Coronary artery (tissue), 2 donors: ENCODE results near the gene NDUFS8.
A peak's percentile ranks its signal among the peaks of the same experiment; 100 is the strongest.

ENCODE experiments used
- DNase-seq: peaks from one replicate; pipeline ENCODE4 v3.0.0-alpha.2; 2017; ENCODE audit warnings: low spot score
- H3K27ac ChIP-seq, 2 donors: fragments of 200-600 bp; sonication (generic); one replicate each; pipeline ENCODE4 v1.5.1; 2016 to 2019
- H3K4me3 ChIP-seq: fragments of 200-600 bp; sonication (generic); 2 replicates; pipeline ENCODE4 v1.5.1; 2016; ENCODE audit warnings: mild to moderate bottlenecking, moderate library complexity
- TF ChIP-seq, protein P1 (sequence below): fragments of 200-600 bp; sonication (generic); IDR thresholded peaks from one replicate; pipeline ENCODE4 v1.5.1; 2019; ENCODE audit warnings: antibody characterized with exemption

The NDUFS8 gene

DNA sequence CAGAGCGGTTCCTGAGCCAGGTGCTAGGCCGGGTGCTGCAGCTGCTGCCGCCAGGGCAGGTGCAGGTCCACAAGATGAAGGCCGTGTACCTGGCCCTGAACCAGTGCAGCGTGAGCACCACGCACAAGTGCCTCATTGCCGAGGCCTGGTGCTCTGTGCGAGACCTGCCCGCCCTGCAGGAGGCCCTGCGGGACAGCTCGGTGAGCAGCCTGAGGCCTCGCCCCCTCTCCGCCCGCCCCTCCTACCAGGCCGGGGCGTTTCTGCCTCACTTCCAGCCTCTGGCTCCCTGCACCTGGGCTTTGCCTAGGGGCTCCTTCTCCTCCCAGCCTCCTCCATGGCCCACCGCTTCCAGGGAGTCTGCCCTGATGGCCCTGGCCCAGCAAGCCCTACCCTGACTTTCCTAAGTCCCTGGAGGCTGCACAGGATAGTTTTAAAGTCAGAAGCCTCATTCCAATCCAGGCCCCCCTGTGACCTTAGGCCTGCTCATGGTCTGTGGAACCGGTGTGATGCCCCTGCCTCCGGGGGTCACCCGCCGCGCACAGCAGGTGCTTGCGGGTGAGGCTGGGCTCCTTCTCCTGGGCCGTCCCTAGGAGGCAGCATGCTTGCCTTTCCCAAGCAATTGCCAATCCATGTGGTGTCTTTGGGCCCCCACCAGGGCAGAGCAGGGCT lies 13.8 kb downstream of the NDUFS8 start:
- no peak overlapping the region for H3K27ac ChIP-seq
- no peak for DNase-seq
- TF ChIP-seq, protein P1, sequence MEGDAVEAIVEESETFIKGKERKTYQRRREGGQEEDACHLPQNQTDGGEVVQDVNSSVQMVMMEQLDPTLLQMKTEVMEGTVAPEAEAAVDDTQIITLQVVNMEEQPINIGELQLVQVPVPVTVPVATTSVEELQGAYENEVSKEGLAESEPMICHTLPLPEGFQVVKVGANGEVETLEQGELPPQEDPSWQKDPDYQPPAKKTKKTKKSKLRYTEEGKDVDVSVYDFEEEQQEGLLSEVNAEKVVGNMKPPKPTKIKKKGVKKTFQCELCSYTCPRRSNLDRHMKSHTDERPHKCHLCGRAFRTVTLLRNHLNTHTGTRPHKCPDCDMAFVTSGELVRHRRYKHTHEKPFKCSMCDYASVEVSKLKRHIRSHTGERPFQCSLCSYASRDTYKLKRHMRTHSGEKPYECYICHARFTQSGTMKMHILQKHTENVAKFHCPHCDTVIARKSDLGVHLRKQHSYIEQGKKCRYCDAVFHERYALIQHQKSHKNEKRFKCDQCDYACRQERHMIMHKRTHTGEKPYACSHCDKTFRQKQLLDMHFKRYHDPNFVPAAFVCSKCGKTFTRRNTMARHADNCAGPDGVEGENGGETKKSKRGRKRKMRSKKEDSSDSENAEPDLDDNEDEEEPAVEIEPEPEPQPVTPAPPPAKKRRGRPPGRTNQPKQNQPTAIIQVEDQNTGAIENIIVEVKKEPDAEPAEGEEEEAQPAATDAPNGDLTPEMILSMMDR = no peak

DNA sequence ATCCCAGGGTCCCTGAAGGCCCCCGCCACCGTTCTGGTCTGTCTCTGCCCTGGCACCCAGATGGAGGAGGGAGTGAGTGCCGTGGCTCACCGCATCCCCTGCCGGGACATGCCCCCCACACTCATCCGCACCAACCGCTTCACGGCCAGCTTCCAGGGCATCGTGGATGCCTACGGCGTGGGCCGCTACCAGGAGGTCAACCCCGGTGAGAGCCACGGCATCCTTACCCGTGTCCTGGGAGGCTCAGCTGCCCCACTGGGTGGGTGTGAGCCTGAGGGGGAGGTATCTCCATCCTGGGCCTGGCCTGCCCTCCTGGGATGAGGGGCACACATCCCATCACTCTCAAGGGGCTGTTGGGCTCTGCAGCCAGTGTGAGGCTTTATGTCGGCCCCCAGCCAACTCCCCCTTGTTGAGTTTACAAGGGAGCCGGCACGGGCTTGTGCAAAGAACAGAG lies 14.4 kb downstream of the NDUFS8 start:
- H3K27ac ChIP-seq = no peak overlapping the region
- TF ChIP-seq, protein P1 = no peak
- H3K4me3 ChIP-seq = no peak overlapping the region
- DNase-seq = peak; percentile 70

More for the DNA sequence above, 13.8 kb downstream of the NDUFS8 start:
- H3K4me3 ChIP-seq = no peak overlapping the region

DNA sequence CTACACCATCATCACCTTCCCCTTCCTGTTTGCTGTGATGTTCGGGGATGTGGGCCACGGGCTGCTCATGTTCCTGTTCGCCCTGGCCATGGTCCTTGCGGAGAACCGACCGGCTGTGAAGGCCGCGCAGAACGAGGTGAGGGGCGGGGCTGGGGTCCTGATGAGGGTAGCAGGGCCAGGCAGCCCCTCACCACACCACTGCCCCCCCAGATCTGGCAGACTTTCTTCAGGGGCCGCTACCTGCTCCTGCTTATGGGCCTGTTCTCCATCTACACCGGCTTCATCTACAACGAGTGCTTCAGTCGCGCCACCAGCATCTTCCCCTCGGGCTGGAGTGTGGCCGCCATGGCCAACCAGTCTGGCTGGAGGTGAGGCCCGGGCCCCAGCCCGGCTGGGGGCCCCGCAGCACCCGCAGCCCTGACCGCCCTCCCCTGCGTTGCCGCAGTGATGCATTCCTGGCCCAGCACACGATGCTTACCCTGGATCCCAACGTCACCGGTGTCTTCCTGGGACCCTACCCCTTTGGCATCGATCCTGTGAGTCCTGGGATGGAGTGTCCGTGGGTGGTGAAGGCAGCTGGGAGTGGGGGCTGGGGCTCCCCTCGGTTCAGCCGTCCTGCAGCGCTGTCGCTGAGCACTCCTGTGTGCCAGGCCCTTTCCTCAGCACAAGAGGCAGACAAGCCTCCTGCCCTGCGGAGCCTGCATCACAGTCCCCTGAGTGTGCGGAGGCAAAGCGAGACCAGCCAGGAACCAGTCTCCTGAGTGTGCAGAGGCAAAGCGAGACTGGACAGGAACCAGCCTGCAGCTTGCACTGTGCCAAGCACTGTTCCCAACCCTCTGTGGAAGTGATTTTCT lies 17.2 kb downstream of the NDUFS8 start:
- H3K27ac ChIP-seq = no peak overlapping the region
- H3K4me3 ChIP-seq = no peak overlapping the region
- DNase-seq = no peak
- TF ChIP-seq, protein P1 = no peak

DNA sequence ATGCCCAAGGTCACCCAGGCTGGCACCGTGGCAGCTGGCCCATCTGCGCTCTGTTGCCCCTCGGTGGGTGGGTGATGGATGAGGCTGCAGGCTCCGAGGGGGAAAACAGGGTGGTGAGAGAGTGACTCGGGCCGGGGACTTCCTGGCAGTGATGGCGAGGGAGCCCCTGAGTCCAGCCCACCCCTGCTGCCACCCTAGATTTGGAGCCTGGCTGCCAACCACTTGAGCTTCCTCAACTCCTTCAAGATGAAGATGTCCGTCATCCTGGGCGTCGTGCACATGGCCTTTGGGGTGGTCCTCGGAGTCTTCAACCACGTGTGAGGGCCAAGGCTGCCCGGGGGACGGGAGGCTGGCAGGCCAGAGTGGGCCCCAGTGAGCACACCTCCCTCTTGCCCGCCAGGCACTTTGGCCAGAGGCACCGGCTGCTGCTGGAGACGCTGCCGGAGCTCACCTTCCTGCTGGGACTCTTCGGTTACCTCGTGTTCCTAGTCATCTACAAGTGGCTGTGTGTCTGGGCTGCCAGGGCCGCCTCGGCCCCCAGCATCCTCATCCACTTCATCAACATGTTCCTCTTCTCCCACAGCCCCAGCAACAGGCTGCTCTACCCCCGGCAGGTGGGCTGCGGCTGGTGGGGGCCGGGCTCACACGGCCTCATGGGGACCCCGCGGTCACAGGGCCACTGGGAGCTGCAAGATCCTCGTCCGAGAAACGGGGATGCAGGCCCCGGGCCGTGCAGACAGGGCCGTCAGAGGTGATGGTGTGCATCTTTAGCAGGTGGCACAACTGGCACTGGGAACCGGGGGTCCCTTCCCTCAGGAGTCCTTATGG lies 18.4 kb downstream of the NDUFS8 start:
- H3K27ac ChIP-seq = no peak overlapping the region
- DNase-seq = no peak
- TF ChIP-seq, protein P1 = no peak
- no peak overlapping the region for H3K4me3 ChIP-seq

DNA sequence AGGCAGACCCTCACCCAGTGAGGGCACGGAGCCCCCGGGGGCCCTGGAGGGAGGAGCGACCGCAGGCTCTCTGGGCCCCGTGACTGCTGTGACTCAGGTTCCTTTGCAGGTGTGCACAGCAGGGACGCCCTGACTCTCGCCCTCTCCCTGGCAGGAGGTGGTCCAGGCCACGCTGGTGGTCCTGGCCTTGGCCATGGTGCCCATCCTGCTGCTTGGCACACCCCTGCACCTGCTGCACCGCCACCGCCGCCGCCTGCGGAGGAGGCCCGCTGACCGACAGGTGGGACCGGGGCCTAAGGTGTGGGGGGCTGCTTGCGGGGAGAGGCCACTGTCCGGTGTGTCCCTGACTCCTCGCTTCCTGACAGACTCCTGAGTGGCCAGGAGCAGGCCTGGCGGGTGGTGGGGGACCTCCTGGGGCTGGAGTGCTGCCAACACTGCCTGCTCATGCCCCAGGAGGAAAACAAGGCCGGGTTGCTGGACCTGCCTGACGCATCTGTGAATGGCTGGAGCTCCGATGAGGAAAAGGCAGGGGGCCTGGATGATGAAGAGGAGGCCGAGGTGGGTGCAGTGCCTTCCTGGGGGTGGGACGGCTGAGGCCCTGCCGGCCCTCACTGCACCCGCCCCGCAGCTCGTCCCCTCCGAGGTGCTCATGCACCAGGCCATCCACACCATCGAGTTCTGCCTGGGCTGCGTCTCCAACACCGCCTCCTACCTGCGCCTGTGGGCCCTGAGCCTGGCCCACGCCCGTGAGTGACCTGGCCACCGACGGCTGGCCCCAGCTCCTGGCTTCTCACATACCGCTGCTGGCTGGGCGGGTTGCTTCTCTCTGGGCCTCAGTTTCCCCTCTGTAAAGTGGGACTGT lies 19.3 kb downstream of the NDUFS8 start:
- Histone ChIP-seq H3K4me3 (no peak overlapping the region), H3K27ac (no peak overlapping the region)
- no peak for DNase-seq
- TF ChIP-seq, protein P1 = no peak

DNA sequence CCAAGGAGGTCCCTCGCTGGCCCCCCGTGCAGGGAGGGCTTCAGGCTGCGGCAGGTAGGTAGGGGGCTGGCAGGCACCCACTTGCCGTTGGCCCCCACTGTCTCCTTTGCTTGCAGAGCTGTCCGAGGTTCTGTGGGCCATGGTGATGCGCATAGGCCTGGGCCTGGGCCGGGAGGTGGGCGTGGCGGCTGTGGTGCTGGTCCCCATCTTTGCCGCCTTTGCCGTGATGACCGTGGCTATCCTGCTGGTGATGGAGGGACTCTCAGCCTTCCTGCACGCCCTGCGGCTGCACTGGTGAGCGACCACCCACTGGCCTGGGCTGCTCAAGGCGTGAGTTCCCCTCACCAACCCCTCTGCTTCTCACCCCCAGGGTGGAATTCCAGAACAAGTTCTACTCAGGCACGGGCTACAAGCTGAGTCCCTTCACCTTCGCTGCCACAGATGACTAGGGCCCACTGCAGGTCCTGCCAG lies 19.9 kb downstream of the NDUFS8 start:
- TF ChIP-seq, protein P1 = no peak
- H3K4me3 ChIP-seq = no peak overlapping the region
- DNase-seq = no peak
- no peak overlapping the region for H3K27ac ChIP-seq
